Skeletal muscle cell (primary cell): Measurements from ENCODE around the gene ASIC3.

ENCODE experiments used
- DNase-seq: peaks from one replicate; pipeline ENCODE4 v3.0.0-alpha.2; 2010; ENCODE audit warnings: low read depth
- H3K4me3 ChIP-seq: 2 replicates; pipeline ENCODE4 v1.5.1; 2011; ENCODE audit warnings: low read depth, mild to moderate bottlenecking, control low read depth, low read length, moderate library complexity

Gene ASIC3

GRCh38 chr7:151094675-151095074 lies 46.3 kb downstream of the ASIC3 start:
- DNase-seq = no peak
- no peak overlapping the region for H3K4me3 ChIP-seq

GRCh38 chr7:151095123-151095797 lies 46.9 kb downstream of the ASIC3 start:
- H3K4me3 ChIP-seq = no peak overlapping the region
- no peak for DNase-seq

- H3K4me3 ChIP-seq = no peak overlapping the region
- DNase-seq = no peak
Measured at GRCh38 chr7:151095828-151096475, 47.6 kb downstream of the ASIC3 start.

- no peak for DNase-seq
- no peak overlapping the region for H3K4me3 ChIP-seq
Measured at GRCh38 chr7:151099486-151100211, 51.3 kb downstream of the ASIC3 start.

- DNase-seq = no peak
- H3K4me3 ChIP-seq = no peak overlapping the region
Measured at GRCh38 chr7:151100921-151101320, 52.6 kb downstream of the ASIC3 start.

GRCh38 chr7:151101621-151102396 lies 53.5 kb downstream of the ASIC3 start:
- no peak overlapping the region for H3K4me3 ChIP-seq
- no peak for DNase-seq
